Esophagus muscularis mucosa (tissue), 4 donors: Measurements from ENCODE around the gene CUL5. TPM values are rescaled to one million over a fixed set of nuclear protein-coding genes. Genes with fewer than 3 reads are reported as not detected.

Experiments used
- DNase-seq: peaks from one replicate; pipeline ENCODE4 v3.0.0-alpha.2; 2017; ENCODE audit errors: extremely low spot score
- H3K27ac ChIP-seq, 4 donors: fragments of 200-600 bp; sonication (generic); replicated peaks in 1 of 4; 1 replicate in 3 of 4; 2 replicates in 1 of 4; pipeline ENCODE4 v1.5.1; 2016 to 2019; ENCODE audit warnings: mild to moderate bottlenecking in 1 of 4
- H3K27me3 ChIP-seq, 4 donors: fragments of 200-600 bp; sonication (generic); one replicate each; pipeline versions ENCODE4 v1.5.1 to v1.6.0; 2016 to 2019
- H3K36me3 ChIP-seq, 4 donors: fragments of 200-600 bp; sonication (generic); one replicate each; pipeline ENCODE4 v1.5.1; 2016 to 2019
- H3K4me1 ChIP-seq, 4 donors: fragments of 200-600 bp; sonication (generic); one replicate each; pipeline ENCODE4 v1.5.1; 2016 to 2019
- H3K4me3 ChIP-seq, 4 donors: fragments of 200-600 bp; sonication (generic); 1 replicate in 2 of 4; 2 replicates in 2 of 4; pipeline ENCODE4 v1.5.1; 2016 to 2019; ENCODE audit warnings: mild to moderate bottlenecking in 4 of 4, moderate library complexity in 1 of 4
- H3K9me3 ChIP-seq, 4 donors: fragments of 200-600 bp; sonication (generic); 1 replicate in 3 of 4; 2 replicates in 1 of 4; pipeline ENCODE4 v1.5.1; 2016 to 2019
- EP300 ChIP-seq: sonication (generic); formaldehyde crosslinking; IDR thresholded peaks from one replicate; pipeline ENCODE4 v1.6.1; 2017; ENCODE audit warnings: antibody characterized with exemption
- POLR2A ChIP-seq: fragments of 450-650 bp; IDR thresholded peaks from one replicate; pipeline ENCODE4 v1.6.1; 2017; ENCODE audit warnings: antibody characterized with exemption, moderate library complexity, mild to moderate bottlenecking, low read depth
- POLR2AphosphoS5 ChIP-seq, 2 donors: sonication (generic); formaldehyde crosslinking; IDR thresholded peaks; one replicate each; pipeline ENCODE4 v1.6.1; 2017; ENCODE audit warnings: antibody characterized with exemption in 2 of 2
- WGBS: methylation state at CpG from one replicate; pipeline ENCODE4 v1.1.5; 2018; 5-methylcytosine and 5-hydroxymethylcytosine counted together
- intact Hi-C: fragments of 100-400 bp; cut with DNase I; formaldehyde crosslinking; loops from one replicate; pipeline ENCODE4 v1.15.1; 2023
- total RNA-seq, 4 donors: library from RNA; depleted of rRNA; stranded (reverse); fragments of >200 nt; gene quantifications; one replicate each; pipeline versions ENCODE4 v1.1.0 to v1.2.1, GENCODE V29; 2016
- TF ChIP-seq, protein P1 (sequence below), 3 experiments: fragments of 200-600 bp in 2 of 3; fragments of 450-650 bp in 1 of 3; sonication (generic) in 2 of 3; IDR thresholded peaks; one replicate each; pipeline ENCODE4 v1.5.1; 2017 to 2019; ENCODE audit warnings: antibody characterized with exemption in 3 of 3, mild to moderate bottlenecking in 2 of 3, moderate library complexity in 1 of 3

Gene CUL5
- total RNA-seq = 10 to 100 TPM; 23.4 to 28.1 (median 26.3) TPM

DNA sequence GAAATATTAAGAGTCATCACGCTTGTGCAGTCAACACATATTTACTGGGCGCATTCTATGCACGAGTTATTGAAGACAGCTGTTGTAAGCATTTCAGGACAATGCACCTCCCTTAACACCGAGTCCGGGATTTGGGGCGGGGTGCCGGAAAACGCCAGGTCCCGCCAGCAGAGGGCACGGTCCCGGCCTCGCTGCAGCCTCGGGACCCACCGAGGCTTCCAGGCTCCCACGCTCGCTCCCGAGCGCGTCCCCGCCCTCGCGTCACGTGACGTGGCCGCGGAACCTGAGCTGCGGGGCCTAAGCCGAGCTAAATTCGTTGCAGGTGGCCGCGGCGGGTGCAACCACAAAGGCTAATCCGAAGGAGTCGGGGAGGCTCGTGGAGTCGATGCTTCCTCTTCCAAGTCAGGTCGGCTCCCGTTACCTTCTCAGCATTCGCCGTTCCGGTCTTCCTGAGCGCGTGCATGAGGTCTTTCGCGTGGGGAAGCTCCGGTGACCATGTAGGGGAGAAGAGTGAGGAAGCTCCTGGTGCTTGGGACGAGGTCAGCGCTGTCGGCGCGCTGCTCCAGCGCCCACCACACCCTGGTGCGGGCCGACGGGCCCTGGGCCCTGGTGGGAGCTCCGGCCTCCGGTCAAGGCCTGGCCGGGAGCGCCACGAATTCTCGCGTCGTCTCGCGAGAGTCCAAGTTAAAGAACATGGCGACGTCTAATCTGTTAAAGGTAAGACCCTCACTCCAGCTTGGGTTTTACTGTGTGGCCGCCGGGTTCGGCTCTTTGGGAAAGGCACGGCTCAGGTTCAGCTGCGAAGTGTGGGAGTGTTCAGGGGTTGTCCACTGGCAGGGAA lies at the start of gene CUL5:
CUL5 (plus strand) TSS at position 243 of the 841 bp plus-strand sequence; CDS start at position 694, 451 bp downstream.
- H3K4me1 ChIP-seq = peaks cover 25 to 49% (median 42%) of the 10 kb centered on the region in 4 donors
- WGBS = under 1% methylated on average over 41 of the region's 72 CpGs
- no peaks in the 10 kb centered on the region for H3K36me3 ChIP-seq

DNA sequence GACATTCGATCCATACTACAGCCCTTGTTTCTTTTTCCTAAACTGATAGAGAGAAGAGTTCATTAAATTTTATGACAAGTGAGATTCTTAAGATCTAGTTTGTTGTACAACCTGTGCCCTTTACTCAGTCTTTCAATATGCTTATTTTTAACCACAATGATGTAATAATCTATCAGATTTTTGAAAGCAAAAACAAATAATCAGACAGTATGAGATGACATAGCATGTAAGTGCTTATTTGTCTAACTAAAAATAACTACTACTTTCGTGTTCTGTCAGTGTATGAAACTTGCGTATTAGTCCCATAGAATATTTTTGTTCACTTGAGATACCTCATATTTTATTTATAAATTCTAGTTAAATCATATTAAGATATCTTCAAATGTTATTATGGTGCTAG lies 47.2 kb upstream of the CUL5 start:
- Histone ChIP-seq H3K36me3 (no peaks in the 10 kb centered on the region), H3K4me1 (peaks cover 0 to 9% (median 2%) of the 10 kb centered on the region in 4 donors), H3K4me3 (no peak overlapping the region), H3K9me3 (no peaks in the 10 kb centered on the region), H3K27ac (no peak overlapping the region), H3K27me3 (peaks cover 0 to 11% (median 0%) of the 10 kb centered on the region in 4 donors)
- intact Hi-C loops = no loop called here
- no peak for DNase-seq
- WGBS = 65% methylated on average over 3 of the region's 3 CpGs
- TF ChIP-seq, protein P1, sequence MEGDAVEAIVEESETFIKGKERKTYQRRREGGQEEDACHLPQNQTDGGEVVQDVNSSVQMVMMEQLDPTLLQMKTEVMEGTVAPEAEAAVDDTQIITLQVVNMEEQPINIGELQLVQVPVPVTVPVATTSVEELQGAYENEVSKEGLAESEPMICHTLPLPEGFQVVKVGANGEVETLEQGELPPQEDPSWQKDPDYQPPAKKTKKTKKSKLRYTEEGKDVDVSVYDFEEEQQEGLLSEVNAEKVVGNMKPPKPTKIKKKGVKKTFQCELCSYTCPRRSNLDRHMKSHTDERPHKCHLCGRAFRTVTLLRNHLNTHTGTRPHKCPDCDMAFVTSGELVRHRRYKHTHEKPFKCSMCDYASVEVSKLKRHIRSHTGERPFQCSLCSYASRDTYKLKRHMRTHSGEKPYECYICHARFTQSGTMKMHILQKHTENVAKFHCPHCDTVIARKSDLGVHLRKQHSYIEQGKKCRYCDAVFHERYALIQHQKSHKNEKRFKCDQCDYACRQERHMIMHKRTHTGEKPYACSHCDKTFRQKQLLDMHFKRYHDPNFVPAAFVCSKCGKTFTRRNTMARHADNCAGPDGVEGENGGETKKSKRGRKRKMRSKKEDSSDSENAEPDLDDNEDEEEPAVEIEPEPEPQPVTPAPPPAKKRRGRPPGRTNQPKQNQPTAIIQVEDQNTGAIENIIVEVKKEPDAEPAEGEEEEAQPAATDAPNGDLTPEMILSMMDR (IDR thresholded peaks at IDR 0.05) = no peak
- TF ChIP-seq EP300 = no peak
- no peak for TF ChIP-seq POLR2AphosphoS5 (IDR thresholded peaks at IDR 0.05)
- no peak for TF ChIP-seq POLR2A

More for the DNA sequence above, at the start of gene CUL5:
- H3K27me3 ChIP-seq = no peaks in the 10 kb centered on the region
- H3K4me3 ChIP-seq = peak within 1 kb of the TSS; percentile 83 to 93 (median 90)
- peak within 1 kb of the TSS; percentile 93 to 98 (median 98) for H3K27ac ChIP-seq
- peak; percentile 17 for TF ChIP-seq POLR2A
- no peak for TF ChIP-seq EP300
- TF ChIP-seq, protein P1 (IDR thresholded peaks at IDR 0.05) = peak; percentile 87 to 92 (median 92)
- TF ChIP-seq POLR2AphosphoS5 (IDR thresholded peaks at IDR 0.05) = peak; percentile 84 to 88
- no peaks in the 10 kb centered on the region for H3K9me3 ChIP-seq
- peak; percentile 95 for DNase-seq
- intact Hi-C loops = no loop called here

DNA sequence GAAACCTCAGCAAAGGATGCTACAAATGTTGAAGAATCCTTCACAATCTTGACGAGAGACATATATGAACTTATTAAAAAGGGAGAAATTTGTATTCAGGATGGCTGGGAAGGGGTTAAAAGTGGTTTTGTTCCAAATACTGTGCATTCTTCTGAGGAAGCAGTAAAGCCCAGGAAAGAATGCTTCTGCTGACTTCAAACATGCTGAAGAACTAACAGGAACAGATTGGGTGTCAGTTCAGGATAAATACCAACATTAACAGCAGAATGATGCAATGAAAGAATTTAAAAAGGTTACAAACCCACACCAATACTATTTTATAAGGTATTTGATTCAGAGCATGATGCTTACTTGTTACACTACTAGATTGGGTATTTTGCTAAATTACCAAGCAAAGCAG lies 46.5 kb upstream of the CUL5 start:
- WGBS = 67% methylated on average over 1 of the region's 1 CpG
- TF ChIP-seq POLR2A (no peak), POLR2AphosphoS5 (IDR thresholded peaks at IDR 0.05) (no peak), EP300 (no peak)
- TF ChIP-seq, protein P1 (IDR thresholded peaks at IDR 0.05) = no peak
- Histone ChIP-seq H3K4me1 (peaks cover 0 to 3% (median 1%) of the 10 kb centered on the region in 4 donors), H3K27ac (no peak overlapping the region), H3K27me3 (peaks cover 0 to 11% (median 0%) of the 10 kb centered on the region in 4 donors), H3K9me3 (no peaks in the 10 kb centered on the region), H3K4me3 (no peak overlapping the region), H3K36me3 (no peaks in the 10 kb centered on the region)
- DNase-seq = no peak
- intact Hi-C loops = no loop called here

DNA sequence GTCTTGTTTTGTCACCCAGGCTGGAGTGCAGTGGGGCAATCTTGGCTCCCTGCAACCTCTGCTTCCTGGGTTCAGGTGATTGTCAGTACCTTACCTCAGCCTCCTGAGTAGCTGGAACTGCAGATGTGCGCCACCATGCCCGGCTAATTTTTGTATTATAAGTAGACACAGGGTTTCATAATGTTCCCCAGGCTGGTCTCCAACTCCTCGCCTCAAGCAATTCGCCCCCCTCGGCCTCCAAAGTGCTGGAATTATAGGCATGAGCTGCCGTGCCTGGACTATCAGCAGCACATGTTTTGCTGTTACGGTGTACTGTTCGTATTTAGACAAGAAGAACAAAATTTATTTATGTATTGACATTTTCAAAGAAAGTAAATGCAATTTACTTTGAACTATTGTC lies 45.6 kb upstream of the CUL5 start:
- 78% methylated on average over 8 of the region's 8 CpGs for WGBS
- intact Hi-C loops = no loop called here
- H3K9me3 ChIP-seq = no peaks in the 10 kb centered on the region
- no peak for DNase-seq
- no peaks in the 10 kb centered on the region for H3K36me3 ChIP-seq
- H3K4me3 ChIP-seq = no peak overlapping the region
- TF ChIP-seq, protein P1 (IDR thresholded peaks at IDR 0.05) = no peak
- TF ChIP-seq EP300 (no peak), POLR2A (no peak), POLR2AphosphoS5 (IDR thresholded peaks at IDR 0.05) (no peak)
- H3K27ac ChIP-seq = no peak overlapping the region
- no peaks in the 10 kb centered on the region for H3K4me1 ChIP-seq
- peaks cover 0 to 7% (median 0%) of the 10 kb centered on the region in 4 donors for H3K27me3 ChIP-seq
